Upper lobe of left lung (tissue), 4 donors: Measurements from ENCODE around the gene KSR2.

Experiments used
- EP300 ChIP-seq, 4 donors: sonication (generic); formaldehyde crosslinking; IDR thresholded peaks; one replicate each; pipeline ENCODE4 v1.5.1; 2017; ENCODE audit warnings: antibody characterized with exemption in 4 of 4, control low read depth in 2 of 4
- POLR2A ChIP-seq, 4 donors: fragments of 450-650 bp; IDR thresholded peaks; one replicate each; pipeline ENCODE4 v1.5.1; 2016 to 2017; ENCODE audit warnings: antibody characterized with exemption in 4 of 4, mild to moderate bottlenecking in 2 of 4
- TF ChIP-seq, protein P1 (sequence below), 6 experiments: fragments of 450-650 bp in 4 of 6; fragments of 200-600 bp in 2 of 6; sonication (generic) in 2 of 6; IDR thresholded peaks; one replicate each; pipeline ENCODE4 v1.5.1; 2016 to 2019; ENCODE audit warnings: antibody characterized with exemption in 6 of 6

GRCh38 chr12:117641885-117642284 lies 326.9 kb downstream of the KSR2 start:
- TF ChIP-seq POLR2A (IDR thresholded peaks at IDR 0.05) (no peak), EP300 (IDR thresholded peaks at IDR 0.05) (no peak)
- TF ChIP-seq, protein P1, sequence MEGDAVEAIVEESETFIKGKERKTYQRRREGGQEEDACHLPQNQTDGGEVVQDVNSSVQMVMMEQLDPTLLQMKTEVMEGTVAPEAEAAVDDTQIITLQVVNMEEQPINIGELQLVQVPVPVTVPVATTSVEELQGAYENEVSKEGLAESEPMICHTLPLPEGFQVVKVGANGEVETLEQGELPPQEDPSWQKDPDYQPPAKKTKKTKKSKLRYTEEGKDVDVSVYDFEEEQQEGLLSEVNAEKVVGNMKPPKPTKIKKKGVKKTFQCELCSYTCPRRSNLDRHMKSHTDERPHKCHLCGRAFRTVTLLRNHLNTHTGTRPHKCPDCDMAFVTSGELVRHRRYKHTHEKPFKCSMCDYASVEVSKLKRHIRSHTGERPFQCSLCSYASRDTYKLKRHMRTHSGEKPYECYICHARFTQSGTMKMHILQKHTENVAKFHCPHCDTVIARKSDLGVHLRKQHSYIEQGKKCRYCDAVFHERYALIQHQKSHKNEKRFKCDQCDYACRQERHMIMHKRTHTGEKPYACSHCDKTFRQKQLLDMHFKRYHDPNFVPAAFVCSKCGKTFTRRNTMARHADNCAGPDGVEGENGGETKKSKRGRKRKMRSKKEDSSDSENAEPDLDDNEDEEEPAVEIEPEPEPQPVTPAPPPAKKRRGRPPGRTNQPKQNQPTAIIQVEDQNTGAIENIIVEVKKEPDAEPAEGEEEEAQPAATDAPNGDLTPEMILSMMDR (IDR thresholded peaks at IDR 0.05): no peak
